IMR-90 (cell line): ENCODE results near the gene RFTN1. TPM values are rescaled to one million over a fixed set of nuclear protein-coding genes. Genes with fewer than 3 reads are reported as not detected.

ENCODE experiments used
- ATAC-seq: fragments of 200-7000 bp; cut with Tn5 transposase; 2 replicates; pipeline ENCODE4 v1.9.1; 2020; ENCODE audit warnings: low read depth, mild to moderate bottlenecking, moderate library complexity
- BruUV-seq: library from RNA; stranded (reverse); fragments of 400-500 nt; replicated peaks from 2 replicates; lab custom pipeline; 2021; lab: Mats Ljungman, UMichigan
- CTCF ChIA-PET: fragments of 300-600 bp; formaldehyde crosslinking; extraction: SDS; loops from one replicate; lab custom pipeline; 2021; ENCODE audit warnings: antibody characterized with exemption; lab: Yijun Ruan, JAX
- POLR2A ChIA-PET: fragments of 300-600 bp; sonication (Branson Sonifier 250); formaldehyde crosslinking; loops from one replicate; lab custom pipeline; 2022; ENCODE audit warnings: antibody characterized with exemption; ENCODE audit not compliant: unreplicated experiment; lab: Charles Lee
- DNase-seq: peaks from one replicate; pipeline ENCODE4 v3.0.0; 2013
- H2AFZ ChIP-seq: replicated peaks from 2 replicates; pipeline ENCODE3; 2013; ENCODE audit warnings: low read length, mild to moderate bottlenecking; ENCODE audit not compliant: poor library complexity
- H2AK5ac ChIP-seq: 2 replicates; pipeline ENCODE4 v1.6.1; 2013; ENCODE audit warnings: low read depth, low read length, inconsistent platforms
- H2AK9ac ChIP-seq: replicated peaks from 2 replicates; pipeline ENCODE3; 2013; ENCODE audit warnings: mild to moderate bottlenecking, low read depth, low read length, moderate library complexity; ENCODE audit not compliant: poor library complexity
- H2BK120ac ChIP-seq: 2 replicates; pipeline ENCODE4 v1.6.1; 2013; ENCODE audit warnings: low read depth, low read length, inconsistent platforms
- H2BK15ac ChIP-seq: 3 replicates; pipeline ENCODE4 v1.6.1; 2013; ENCODE audit warnings: low read depth, low read length, inconsistent platforms
- H2BK20ac ChIP-seq: 2 replicates; pipeline ENCODE4 v1.6.1; 2013; ENCODE audit warnings: low read depth, mild to moderate bottlenecking, inconsistent platforms, low read length, moderate library complexity
- H2BK5ac ChIP-seq: 2 replicates; pipeline ENCODE4 v1.6.1; 2013; ENCODE audit warnings: mild to moderate bottlenecking, low read depth, low read length, inconsistent platforms; ENCODE audit not compliant: poor library complexity, severe bottlenecking
- H3K14ac ChIP-seq: replicated peaks from 2 replicates; pipeline ENCODE4 v1.6.1; 2013; ENCODE audit warnings: low read depth, low read length, inconsistent platforms
- H3K18ac ChIP-seq: 2 replicates; pipeline ENCODE4 v1.6.1; 2013; ENCODE audit warnings: low read depth, low read length, control low read depth
- H3K23ac ChIP-seq: 2 replicates; pipeline ENCODE4 v1.6.1; 2013; ENCODE audit warnings: low read depth, low read length, inconsistent platforms
- H3K27ac ChIP-seq: 2 replicates; pipeline ENCODE4 v1.5.1; 2013; ENCODE audit warnings: mild to moderate bottlenecking, control low read depth, low read length; ENCODE audit not compliant: insufficient read depth
- H3K27me3 ChIP-seq: 2 replicates; pipeline ENCODE4 v1.6.1; 2013; ENCODE audit warnings: low read length; ENCODE audit not compliant: control insufficient read depth, insufficient read depth
- H3K36me3 ChIP-seq: 2 replicates; pipeline ENCODE4 v1.6.1; 2013; ENCODE audit warnings: low read length, mixed read lengths; ENCODE audit not compliant: control insufficient read depth, insufficient read depth
- H3K4ac ChIP-seq: 2 replicates; pipeline ENCODE4 v1.6.1; 2013; ENCODE audit warnings: low read depth, low read length, inconsistent platforms
- H3K4me1 ChIP-seq: 2 replicates; pipeline ENCODE4 v1.6.1; 2013; ENCODE audit warnings: low read length, mixed read lengths; ENCODE audit not compliant: control insufficient read depth, insufficient read depth
- H3K4me2 ChIP-seq: 2 replicates; pipeline ENCODE4 v1.6.1; 2013; ENCODE audit warnings: low read depth, mild to moderate bottlenecking, control low read depth, low read length, moderate library complexity
- H3K4me3 ChIP-seq: 2 replicates; pipeline ENCODE4 v1.5.1; 2013; ENCODE audit warnings: low read depth, mild to moderate bottlenecking, control low read depth, low read length, moderate library complexity; ENCODE audit not compliant: insufficient read depth
- H3K56ac ChIP-seq: 2 replicates; pipeline ENCODE4 v1.6.1; 2013; ENCODE audit warnings: low read length, inconsistent platforms; ENCODE audit not compliant: insufficient read depth; ENCODE audit errors: extremely low read depth
- H3K79me1 ChIP-seq, 2 experiments: 2 replicates each; pipeline ENCODE4 v1.6.1; 2013; ENCODE audit warnings: low read length in 2 of 2, inconsistent platforms in 1 of 2, low read depth in 1 of 2
- H3K9ac ChIP-seq: 2 replicates; pipeline ENCODE4 v1.6.1; 2013; ENCODE audit warnings: low read depth, low read length, control low read depth
- H3K9me1 ChIP-seq: 2 replicates; pipeline ENCODE4 v1.6.1; 2013; ENCODE audit warnings: low read length, inconsistent platforms; ENCODE audit not compliant: insufficient read depth
- H3K9me3 ChIP-seq: 2 replicates; pipeline ENCODE4 v1.6.1; 2013; ENCODE audit warnings: low read length; ENCODE audit not compliant: control insufficient read depth, insufficient read depth
- H4K20me1 ChIP-seq: 2 replicates; pipeline ENCODE4 v1.6.1; 2013; ENCODE audit warnings: low read length, inconsistent platforms; ENCODE audit not compliant: insufficient read depth
- H4K5ac ChIP-seq: 2 replicates; pipeline ENCODE4 v1.6.1; 2013; ENCODE audit warnings: mild to moderate bottlenecking, low read depth, low read length, control low read depth
- H4K8ac ChIP-seq, 2 experiments: 2 replicates each; pipeline ENCODE4 v1.6.1; 2013; ENCODE audit warnings: low read depth in 2 of 2, low read length in 2 of 2, control low read depth in 1 of 2, inconsistent platforms in 1 of 2
- H4K91ac ChIP-seq: 2 replicates; pipeline ENCODE4 v1.6.1; 2013; ENCODE audit warnings: low read depth, low read length, inconsistent platforms; ENCODE audit not compliant: insufficient read depth
- RAD21 ChIP-seq: IDR thresholded peaks from 2 replicates; pipeline ENCODE4 v1.6.1; 2012; ENCODE audit warnings: low read length, improper control_type of control experiment
- WGBS, 2 experiments: methylation state at CpG; one replicate each; pipeline versions ENCODE4 v1.1.5 to v1.1.7; 2013; ENCODE audit warnings: missing lambda C conversion rate in 2 of 2; ENCODE audit not compliant: insufficient read length in 1 of 2; ENCODE audit errors: extremely low coverage in 2 of 2; 5-methylcytosine and 5-hydroxymethylcytosine counted together
- dilution Hi-C: fragments of 300-500 bp; cut with HindIII; formaldehyde crosslinking; loops from one replicate; pipeline ENCODE4 v1.14.3; 2018; ENCODE audit warnings: low sequenced_read_pairs; ENCODE audit not compliant: unreplicated experiment
- in situ Hi-C: fragments of 300-500 bp; cut with MboI; formaldehyde crosslinking; loops from 3 replicates; pipeline ENCODE4 v1.14.3; 2019; ENCODE audit warnings: low sequenced_read_pairs, inconsistent platforms, mixed read lengths
- intact Hi-C: fragments of 100-400 bp; cut with micrococcal nuclease; formaldehyde crosslinking; loops from 2 replicates; pipeline ENCODE4 v1.10.0; 2022
- polyA plus RNA-seq, 3 experiments: library from polyadenylated mRNA; depleted of rRNA; stranded (reverse); fragments of >200 nt; gene quantifications; 2 replicates each; pipeline ENCODE4 v1.2.3, GENCODE V29; 2012; ENCODE audit warnings: low replicate concordance in 1 of 3
- total RNA-seq: library from RNA; depleted of rRNA; stranded (reverse); fragments of >200 nt; gene quantifications from 2 replicates; pipeline ENCODE4 v1.2.3, GENCODE V29; 2012

The RFTN1 gene
- total and polyA plus RNA-seq, 2 of the 4 experiments (the other 2 are of a cell fraction) = 45.0 to 52.0 TPM

- ATAC-seq (no peak), DNase-seq (no peak)
- no TSS peak for BruUV-seq
- H3K4me3 ChIP-seq = no peak overlapping the region
- H3K9me1 ChIP-seq = peaks cover 22% of the 10 kb centered on the region
- no peaks in the 10 kb centered on the region for H3K9me3 ChIP-seq
- H3K27me3 ChIP-seq = no peaks in the 10 kb centered on the region
- H3K4me1 ChIP-seq = no peaks in the 10 kb centered on the region; the same call in 1 of the 2 replicates
- H3K18ac ChIP-seq = no peak overlapping the region
- H2AK9ac ChIP-seq = no peak overlapping the region
- intact Hi-C loops = no loop called here
- no CpG with 5 or more reads among the region's 1 CpG for WGBS, 2 experiments
- H3K9ac ChIP-seq = no peak overlapping the region
- dilution Hi-C loops = no loop called here
- TF ChIP-seq RAD21 = no peak
- peaks cover 12% of the 10 kb centered on the region for H3K36me3 ChIP-seq
- H2BK120ac ChIP-seq = no peak overlapping the region
- peaks cover 0 to 20% of the 10 kb centered on the region in 2 experiments; a peak in 2 of 4 replicates for H3K79me1 ChIP-seq
- CTCF ChIA-PET = interaction anchor here (0.7 kb wide), 1 partner anchor 8 kb away, joined by 3 read pairs; no protein-coding TSS in a partner anchor
- no peak overlapping the region for H3K27ac ChIP-seq
- no peak overlapping the region for H3K56ac ChIP-seq
- H4K8ac ChIP-seq = no peak overlapping the region
- no peak overlapping the region for H4K5ac ChIP-seq
- no peak overlapping the region for H2BK5ac ChIP-seq
- H2BK15ac ChIP-seq = no peak overlapping the region
- H2BK20ac ChIP-seq = no peak overlapping the region
- H3K23ac ChIP-seq = no peak overlapping the region
- in situ Hi-C loops = loop anchor here (5.0 kb wide), 1 partner anchor 209 kb away; no protein-coding TSS in a partner anchor
- no peak overlapping the region for H2AK5ac ChIP-seq
- H3K4me2 ChIP-seq = no peak overlapping the region
- POLR2A ChIA-PET = no interaction called here
- H2AFZ ChIP-seq = no peak overlapping the region
- no peak overlapping the region for H3K14ac ChIP-seq
- no peak overlapping the region for H3K4ac ChIP-seq
- H4K20me1 ChIP-seq = no peaks in the 10 kb centered on the region
- H4K91ac ChIP-seq = no peak overlapping the region
These were observed 204.8 kb downstream of the RFTN1 start for GRCh38 chr3:16308727-16309126.
